ENCODE measurements around the gene NTN1.

Gene NTN1

DNA sequence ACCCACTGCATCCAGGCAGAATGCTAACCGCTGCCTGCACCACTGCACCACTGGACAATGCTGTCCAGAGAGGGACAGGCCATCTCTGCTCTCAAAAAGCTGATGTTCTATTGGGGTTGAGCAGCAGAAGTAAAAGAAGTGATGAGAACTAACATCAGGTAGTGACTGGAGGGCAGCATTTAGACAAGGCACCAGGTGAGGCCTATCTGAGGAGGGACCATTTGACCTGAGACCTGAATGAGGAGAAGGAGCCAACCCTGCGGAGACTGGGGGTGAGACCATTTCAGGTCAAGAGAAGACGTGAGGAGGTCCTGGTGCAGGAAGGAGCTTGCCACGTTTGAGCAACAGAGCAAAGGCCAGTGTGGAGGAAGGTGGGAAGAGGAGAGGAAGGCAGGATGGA is 34.0 kb downstream of the NTN1 start:
- TF ChIP-seq ZNF214 (tag by site-specific recombination; IDR thresholded peaks at IDR 0.05; ENCODE audit: borderline replicate concordance): no peak
- peaks cover 0 to 4% of the 10 kb centered on the region in 2 experiments; a peak in 2 of 3 replicates for H3K36me3 ChIP-seq (ENCODE audit: control insufficient read depth in 2 of 2, insufficient read depth in 1 of 2, low read length in 2 of 2)
- no peaks in the 10 kb centered on the region for H3K9me3 ChIP-seq (ENCODE audit: control insufficient read depth, insufficient read depth, low read depth, low read length)
- ChIA-PET POLR2A (no interaction called here), CTCF (no interaction called here)
- no peak overlapping the region for H3K4me3 ChIP-seq (ENCODE audit: low read depth, low read length)
- H3K4me1 ChIP-seq (ENCODE audit: control insufficient read depth, insufficient read depth, low read length): peaks cover 14% of the 10 kb centered on the region
- H3K27ac ChIP-seq (ENCODE audit: extremely low read depth, low read depth, low read length): no peak overlapping the region

DNA sequence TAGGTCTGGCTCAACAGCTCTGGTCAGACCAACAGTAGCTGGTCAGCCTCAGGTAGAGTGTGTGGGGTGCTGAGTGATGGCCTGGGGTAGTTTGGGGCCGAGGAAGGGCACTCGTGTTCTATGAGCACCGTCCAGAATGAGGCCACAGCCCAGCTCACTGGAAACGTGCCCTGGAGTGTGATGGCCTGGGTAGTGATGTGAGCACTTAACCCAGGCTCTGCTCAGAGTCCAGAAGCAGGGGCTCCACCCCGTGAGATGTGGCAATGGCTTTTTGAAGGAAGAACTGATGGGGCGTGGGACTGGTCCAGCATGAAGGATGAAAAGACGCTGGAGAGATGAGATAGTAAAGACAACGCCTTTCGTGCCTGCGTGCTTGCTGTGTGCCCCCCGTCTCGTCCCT is 35.3 kb downstream of the NTN1 start:
- Histone ChIP-seq H3K4me1 (ENCODE audit: control insufficient read depth, insufficient read depth, low read length) (peaks cover 11% of the 10 kb centered on the region), H3K9me3 (ENCODE audit: control insufficient read depth, insufficient read depth, low read depth, low read length) (no peaks in the 10 kb centered on the region), H3K36me3 (ENCODE audit: control insufficient read depth in 2 of 2, insufficient read depth in 1 of 2, low read length in 2 of 2) (peaks cover 0 to 4% of the 10 kb centered on the region in 2 experiments; a peak in 2 of 3 replicates), H3K27ac (ENCODE audit: extremely low read depth, low read depth, low read length) (no peak overlapping the region), H3K4me3 (ENCODE audit: low read depth, low read length) (no peak overlapping the region)
- ChIA-PET POLR2A (no interaction called here), CTCF (no interaction called here)
- no peak for TF ChIP-seq ZNF138 (tag by site-specific recombination; IDR thresholded peaks at IDR 0.05; ENCODE audit: borderline replicate concordance)
- TF ChIP-seq ZNF221 (tag by site-specific recombination; IDR thresholded peaks at IDR 0.05; ENCODE audit: borderline replicate concordance): no peak
- TF ChIP-seq ZNF747 (tag by site-specific recombination; IDR thresholded peaks at IDR 0.05): no peak
- no peak for TF ChIP-seq ZNF223 (tag by site-specific recombination; IDR thresholded peaks at IDR 0.05)
- no peak for TF ChIP-seq ZNF544 (tag by site-specific recombination; IDR thresholded peaks at IDR 0.05)
- TF ChIP-seq ZNF837 (tag by site-specific recombination; IDR thresholded peaks at IDR 0.05): no peak
- no peak for TF ChIP-seq ZSCAN23 (tag by site-specific recombination; IDR thresholded peaks at IDR 0.05)
- TF ChIP-seq, protein P1, sequence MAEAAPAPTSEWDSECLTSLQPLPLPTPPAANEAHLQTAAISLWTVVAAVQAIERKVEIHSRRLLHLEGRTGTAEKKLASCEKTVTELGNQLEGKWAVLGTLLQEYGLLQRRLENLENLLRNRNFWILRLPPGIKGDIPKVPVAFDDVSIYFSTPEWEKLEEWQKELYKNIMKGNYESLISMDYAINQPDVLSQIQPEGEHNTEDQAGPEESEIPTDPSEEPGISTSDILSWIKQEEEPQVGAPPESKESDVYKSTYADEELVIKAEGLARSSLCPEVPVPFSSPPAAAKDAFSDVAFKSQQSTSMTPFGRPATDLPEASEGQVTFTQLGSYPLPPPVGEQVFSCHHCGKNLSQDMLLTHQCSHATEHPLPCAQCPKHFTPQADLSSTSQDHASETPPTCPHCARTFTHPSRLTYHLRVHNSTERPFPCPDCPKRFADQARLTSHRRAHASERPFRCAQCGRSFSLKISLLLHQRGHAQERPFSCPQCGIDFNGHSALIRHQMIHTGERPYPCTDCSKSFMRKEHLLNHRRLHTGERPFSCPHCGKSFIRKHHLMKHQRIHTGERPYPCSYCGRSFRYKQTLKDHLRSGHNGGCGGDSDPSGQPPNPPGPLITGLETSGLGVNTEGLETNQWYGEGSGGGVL (tag by site-specific recombination; IDR thresholded peaks at IDR 0.05): no peak
- TF ChIP-seq, protein P2, sequence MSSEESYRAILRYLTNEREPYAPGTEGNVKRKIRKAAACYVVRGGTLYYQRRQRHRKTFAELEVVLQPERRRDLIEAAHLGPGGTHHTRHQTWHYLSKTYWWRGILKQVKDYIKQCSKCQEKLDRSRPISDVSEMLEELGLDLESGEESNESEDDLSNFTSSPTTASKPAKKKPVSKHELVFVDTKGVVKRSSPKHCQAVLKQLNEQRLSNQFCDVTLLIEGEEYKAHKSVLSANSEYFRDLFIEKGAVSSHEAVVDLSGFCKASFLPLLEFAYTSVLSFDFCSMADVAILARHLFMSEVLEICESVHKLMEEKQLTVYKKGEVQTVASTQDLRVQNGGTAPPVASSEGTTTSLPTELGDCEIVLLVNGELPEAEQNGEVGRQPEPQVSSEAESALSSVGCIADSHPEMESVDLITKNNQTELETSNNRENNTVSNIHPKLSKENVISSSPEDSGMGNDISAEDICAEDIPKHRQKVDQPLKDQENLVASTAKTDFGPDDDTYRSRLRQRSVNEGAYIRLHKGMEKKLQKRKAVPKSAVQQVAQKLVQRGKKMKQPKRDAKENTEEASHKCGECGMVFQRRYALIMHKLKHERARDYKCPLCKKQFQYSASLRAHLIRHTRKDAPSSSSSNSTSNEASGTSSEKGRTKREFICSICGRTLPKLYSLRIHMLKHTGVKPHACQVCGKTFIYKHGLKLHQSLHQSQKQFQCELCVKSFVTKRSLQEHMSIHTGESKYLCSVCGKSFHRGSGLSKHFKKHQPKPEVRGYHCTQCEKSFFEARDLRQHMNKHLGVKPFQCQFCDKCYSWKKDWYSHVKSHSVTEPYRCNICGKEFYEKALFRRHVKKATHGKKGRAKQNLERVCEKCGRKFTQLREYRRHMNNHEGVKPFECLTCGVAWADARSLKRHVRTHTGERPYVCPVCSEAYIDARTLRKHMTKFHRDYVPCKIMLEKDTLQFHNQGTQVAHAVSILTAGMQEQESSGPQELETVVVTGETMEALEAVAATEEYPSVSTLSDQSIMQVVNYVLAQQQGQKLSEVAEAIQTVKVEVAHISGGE (tag by site-specific recombination; conservative IDR thresholded peaks at IDR 0.05; ENCODE audit: low read depth): no peak
- TF ChIP-seq ZNF664 (tag by site-specific recombination; IDR thresholded peaks at IDR 0.05): no peak
- TF ChIP-seq GLI2 (tag by site-specific recombination; IDR thresholded peaks at IDR 0.05; ENCODE audit: borderline replicate concordance, low read depth): no peak
- TF ChIP-seq PRDM1 (tag by site-specific recombination; IDR thresholded peaks at IDR 0.05): no peak
- TF ChIP-seq, protein P3, sequence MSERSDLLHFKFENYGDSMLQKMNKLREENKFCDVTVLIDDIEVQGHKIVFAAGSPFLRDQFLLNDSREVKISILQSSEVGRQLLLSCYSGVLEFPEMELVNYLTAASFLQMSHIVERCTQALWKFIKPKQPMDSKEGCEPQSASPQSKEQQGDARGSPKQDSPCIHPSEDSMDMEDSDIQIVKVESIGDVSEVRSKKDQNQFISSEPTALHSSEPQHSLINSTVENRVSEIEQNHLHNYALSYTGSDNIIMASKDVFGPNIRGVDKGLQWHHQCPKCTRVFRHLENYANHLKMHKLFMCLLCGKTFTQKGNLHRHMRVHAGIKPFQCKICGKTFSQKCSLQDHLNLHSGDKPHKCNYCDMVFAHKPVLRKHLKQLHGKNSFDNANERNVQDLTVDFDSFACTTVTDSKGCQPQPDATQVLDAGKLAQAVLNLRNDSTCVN (tag by site-specific recombination; optimal IDR thresholded peaks at IDR 0.05): no peak
- TF ChIP-seq, protein P4, sequence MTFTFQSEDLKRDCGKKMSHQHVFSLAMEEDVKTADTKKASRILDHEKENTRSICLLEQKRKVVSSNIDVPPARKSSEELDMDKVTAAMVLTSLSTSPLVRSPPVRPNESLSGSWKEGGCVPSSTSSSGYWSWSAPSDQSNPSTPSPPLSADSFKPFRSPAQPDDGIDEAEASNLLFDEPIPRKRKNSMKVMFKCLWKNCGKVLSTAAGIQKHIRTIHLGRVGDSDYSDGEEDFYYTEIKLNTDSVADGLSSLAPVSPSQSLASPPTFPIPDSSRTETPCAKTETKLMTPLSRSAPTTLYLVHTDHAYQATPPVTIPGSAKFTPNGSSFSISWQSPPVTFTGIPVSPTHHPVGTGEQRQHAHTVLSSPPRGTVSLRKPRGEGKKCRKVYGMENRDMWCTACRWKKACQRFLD (tag by site-specific recombination; IDR thresholded peaks at IDR 0.05): no peak
- TF ChIP-seq, protein P5, sequence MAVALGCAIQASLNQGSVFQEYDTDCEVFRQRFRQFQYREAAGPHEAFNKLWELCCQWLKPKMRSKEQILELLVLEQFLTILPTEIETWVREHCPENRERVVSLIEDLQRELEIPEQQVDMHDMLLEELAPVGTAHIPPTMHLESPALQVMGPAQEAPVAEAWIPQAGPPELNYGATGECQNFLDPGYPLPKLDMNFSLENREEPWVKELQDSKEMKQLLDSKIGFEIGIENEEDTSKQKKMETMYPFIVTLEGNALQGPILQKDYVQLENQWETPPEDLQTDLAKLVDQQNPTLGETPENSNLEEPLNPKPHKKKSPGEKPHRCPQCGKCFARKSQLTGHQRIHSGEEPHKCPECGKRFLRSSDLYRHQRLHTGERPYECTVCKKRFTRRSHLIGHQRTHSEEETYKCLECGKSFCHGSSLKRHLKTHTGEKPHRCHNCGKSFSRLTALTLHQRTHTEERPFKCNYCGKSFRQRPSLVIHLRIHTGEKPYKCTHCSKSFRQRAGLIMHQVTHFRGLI (tag by site-specific recombination; IDR thresholded peaks at IDR 0.05): no peak
- TF ChIP-seq KLF8 (tag by site-specific recombination; IDR thresholded peaks at IDR 0.05): no peak
- no peak for TF ChIP-seq ZNF585B (tag by site-specific recombination; IDR thresholded peaks at IDR 0.05)
- TF ChIP-seq ZNF560 (tag by site-specific recombination; IDR thresholded peaks at IDR 0.05; ENCODE audit: borderline replicate concordance): no peak
- TF ChIP-seq ZNF785 (tag by site-specific recombination; IDR thresholded peaks at IDR 0.05): no peak

Measured in HEK293 (cell line).